HepG2 (cell line): Measurements from ENCODE around the gene TAB2. TPM values are rescaled to one million over a fixed set of nuclear protein-coding genes. Genes with fewer than 3 reads are reported as not detected.

Experiments
- ATAC-seq: fragments of 200-7000 bp; cut with Tn5 transposase; 3 replicates; pipeline ENCODE4 v1.9.1; 2020; ENCODE audit warnings: mild to moderate bottlenecking, moderate library complexity
- BruUV-seq: library from RNA; stranded (reverse); fragments of 400-500 nt; replicated peaks from 2 replicates; lab custom pipeline; 2021; lab: Mats Ljungman, UMichigan
- CTCF ChIA-PET: fragments of 300-600 bp; formaldehyde crosslinking; extraction: SDS; loops from one replicate; lab custom pipeline; 2021; ENCODE audit warnings: low total read pairs, inconsistent platforms, low intra/inter-chr PET ratio; lab: Yijun Ruan, JAX
- POLR2A ChIA-PET: fragments of 350-600 bp; sonication (Branson Sonifier 250); formaldehyde crosslinking; loops from one replicate; lab custom pipeline; 2020; ENCODE audit warnings: antibody characterized with exemption, inconsistent platforms; lab: Yijun Ruan, JAX
- DNase-seq: peaks from one replicate; pipeline ENCODE4 v3.0.0-alpha.2; 2015; ENCODE audit warnings: low spot score
- FAIRE-seq: peaks from 3 replicates; lab custom pipeline; 2011; peaks lifted over from hg19 to GRCh38; lab: Jason Lieb, UNC
- H2AFZ ChIP-seq: one replicate; pipeline ENCODE4 v1.6.1; 2011; ENCODE audit warnings: low read length, inconsistent platforms
- H3K27ac ChIP-seq: fragments of 300-600 bp; 3 replicates; pipeline ENCODE4 v1.8.0; 2011; ENCODE audit warnings: mixed run types, mild to moderate bottlenecking, mixed read lengths, low read length, inconsistent platforms; ENCODE audit not compliant: insufficient read depth; ENCODE audit errors: extremely low read length
- H3K27me3 ChIP-seq, 2 experiments: fragments of 200-600 bp in 1 of 2; 2 replicates in 1 of 2; 3 replicates in 1 of 2; pipeline versions ENCODE4 v1.6.0 to v1.8.0; 2011; ENCODE audit warnings: low read length in 2 of 2, mild to moderate bottlenecking in 2 of 2, moderate library complexity in 2 of 2, inconsistent platforms in 1 of 2; ENCODE audit not compliant: insufficient read depth in 2 of 2, control insufficient read depth in 1 of 2
- H3K36me3 ChIP-seq, 2 experiments: fragments of 200-600 bp in 1 of 2; replicated peaks in 1 of 2; 2 replicates in 1 of 2; 3 replicates in 1 of 2; pipeline versions ENCODE4 v1.5.1 to v1.8.0; 2011; ENCODE audit warnings: low read length in 2 of 2, inconsistent platforms in 1 of 2; ENCODE audit not compliant: insufficient read depth in 2 of 2, control insufficient read depth in 1 of 2
- H3K4me1 ChIP-seq: 2 replicates; pipeline ENCODE4 v1.5.1; 2012; ENCODE audit warnings: low read length, inconsistent platforms; ENCODE audit not compliant: insufficient read depth
- H3K4me2 ChIP-seq: 2 replicates; pipeline ENCODE4 v1.6.0; 2011; ENCODE audit warnings: low read depth, low read length, inconsistent platforms
- H3K4me3 ChIP-seq, 3 experiments: fragments of 200-600 bp in 1 of 3; sonication (generic), shearing (Covaris generic) in 1 of 3; replicated peaks in 1 of 3; 2 replicates each; pipeline ENCODE4 v1.5.1; 2011 to 2016; ENCODE audit warnings: low read length in 3 of 3, inconsistent platforms in 2 of 3, low read depth in 2 of 3, mild to moderate bottlenecking in 2 of 3, control low read depth in 1 of 3, mixed read lengths in 1 of 3; ENCODE audit not compliant: insufficient read depth in 1 of 3
- H3K79me2 ChIP-seq: one replicate; pipeline ENCODE4 v1.6.1; 2011; ENCODE audit warnings: low read length, inconsistent platforms; ENCODE audit not compliant: insufficient read depth
- H3K9ac ChIP-seq: 2 replicates; pipeline ENCODE4 v1.6.0; 2011; ENCODE audit warnings: mild to moderate bottlenecking, low read depth, low read length, inconsistent platforms; ENCODE audit not compliant: insufficient read depth
- H3K9me3 ChIP-seq: 2 replicates; pipeline ENCODE4 v1.5.1; 2012; ENCODE audit warnings: mild to moderate bottlenecking, low read length
- H4K20me1 ChIP-seq: 2 replicates; pipeline ENCODE4 v1.6.0; 2011; ENCODE audit warnings: inconsistent platforms, mild to moderate bottlenecking, low read length, moderate library complexity; ENCODE audit not compliant: insufficient read depth
- BCL3 ChIP-seq: sonication (generic); formaldehyde crosslinking; IDR thresholded peaks from 2 replicates; pipeline ENCODE4 v1.5.1; 2020; ENCODE audit warnings: mild to moderate bottlenecking, missing genetic modification reagents, moderate library complexity
- DNMT1 ChIP-seq: sonication (generic); formaldehyde crosslinking; IDR thresholded peaks from 2 replicates; pipeline ENCODE4 v1.5.1; 2020; ENCODE audit warnings: mild to moderate bottlenecking, missing genetic modification reagents
- GTF3A ChIP-seq: sonication (generic); formaldehyde crosslinking; conservative IDR thresholded peaks from 2 replicates; pipeline ENCODE4 v1.4.0; 2020; ENCODE audit warnings: mild to moderate bottlenecking, missing genetic modification reagents
- IKZF4 ChIP-seq: sonication (generic); formaldehyde crosslinking; IDR thresholded peaks from 2 replicates; pipeline ENCODE4 v1.5.1; 2020; ENCODE audit warnings: borderline replicate concordance, mild to moderate bottlenecking, low read depth, missing genetic modification reagents; ENCODE audit errors: not compliant biosample characterization
- JUND ChIP-seq: sonication (generic); formaldehyde crosslinking; IDR thresholded peaks from 2 replicates; pipeline ENCODE4 v1.8.0; 2022; ENCODE audit warnings: mild to moderate bottlenecking, missing genetic modification reagents
- NFYB ChIP-seq: sonication (generic); formaldehyde crosslinking; IDR thresholded peaks from 2 replicates; pipeline ENCODE4 v1.4.0; 2020; ENCODE audit warnings: missing genetic modification reagents
- PLRG1 ChIP-seq: fragments of 450-650 bp; conservative IDR thresholded peaks from 2 replicates; pipeline ENCODE4 v1.6.1; 2016
- RELA ChIP-seq: sonication (generic); formaldehyde crosslinking; IDR thresholded peaks from 2 replicates; pipeline ENCODE4 v1.4.0; 2020; ENCODE audit warnings: missing genetic modification reagents
- RFXANK ChIP-seq: IDR thresholded peaks from 2 replicates; pipeline ENCODE4 v1.6.1; 2016
- RFXAP ChIP-seq: sonication (generic); formaldehyde crosslinking; IDR thresholded peaks from 2 replicates; pipeline ENCODE4 v1.4.0; 2020; ENCODE audit warnings: missing genetic modification reagents, borderline replicate concordance
- SIN3A ChIP-seq: IDR thresholded peaks from 2 replicates; pipeline ENCODE4 v1.6.1; 2011; ENCODE audit warnings: low read depth, mild to moderate bottlenecking, control low read depth, low read length, borderline replicate concordance
- SNAI1 ChIP-seq: sonication (generic); formaldehyde crosslinking; IDR thresholded peaks from 2 replicates; pipeline ENCODE4 v1.5.0; 2020; ENCODE audit warnings: mild to moderate bottlenecking, missing genetic modification reagents, borderline replicate concordance
- TAF1 ChIP-seq: sonication (generic); formaldehyde crosslinking; IDR thresholded peaks from 2 replicates; pipeline ENCODE4 v1.4.0; 2020; ENCODE audit warnings: missing genetic modification reagents
- TP53 ChIP-seq: sonication (generic); formaldehyde crosslinking; conservative IDR thresholded peaks from 2 replicates; pipeline ENCODE4 v1.4.0; 2020; ENCODE audit warnings: missing genetic modification reagents
- ZNF335 ChIP-seq: sonication (generic); formaldehyde crosslinking; IDR thresholded peaks from 2 replicates; pipeline ENCODE4 v1.4.0; 2020; ENCODE audit warnings: missing genetic modification reagents
- ZNF451 ChIP-seq: sonication (generic); formaldehyde crosslinking; IDR thresholded peaks from 2 replicates; pipeline ENCODE4 v1.5.0; 2020; ENCODE audit warnings: mild to moderate bottlenecking, missing genetic modification reagents
- ZNF891 ChIP-seq: sonication (generic); formaldehyde crosslinking; IDR thresholded peaks from 2 replicates; pipeline ENCODE4 v1.5.0; 2020; ENCODE audit warnings: mild to moderate bottlenecking, missing genetic modification reagents
- WGBS: methylation state at CpG from one replicate; pipeline ENCODE4 v1.1.6; 2017; ENCODE audit warnings: low lambda C conversion rate; 5-methylcytosine and 5-hydroxymethylcytosine counted together
- in situ Hi-C: cut with HindIII; loops from 2 replicates; pipeline ENCODE4 v1.10.0; 2017; ENCODE audit warnings: low pct_unique_long_range_greater_than_20kb; ENCODE audit not compliant: extremely low pct_ligation_motif_present
- intact Hi-C: fragments of 100-400 bp; cut with micrococcal nuclease; formaldehyde crosslinking; loops from one replicate; pipeline ENCODE4 v1.10.0; 2022; ENCODE audit not compliant: unreplicated experiment
- polyA plus RNA-seq, 8 experiments: library from polyadenylated mRNA; depleted of rRNA in 3 of 8; stranded (reverse) in 7 of 8; unstranded in 1 of 8; fragments of >200 nt; fragmentation: Illumina TruSeq in 4 of 8; extraction: Trizol in 4 of 8; gene quantifications; 2 replicates each; pipeline versions ENCODE4 v1.2.1 to v1.2.3, GENCODE V29; 2011 to 2016; ENCODE audit warnings: low read depth in 4 of 8, missing spikeins in 1 of 8, mixed read lengths in 1 of 8; ENCODE audit not compliant: insufficient read depth in 1 of 8
- total RNA-seq, 5 experiments: library from RNA; depleted of rRNA; stranded (reverse); fragments of >200 nt; fragmentation: Illumina TruSeq; extraction: Trizol; gene quantifications; 2 replicates each; pipeline ENCODE4 v1.2.3, GENCODE V29; 2016; ENCODE audit warnings: low read depth in 1 of 5
- TF ChIP-seq, protein P1 (sequence below): sonication (generic); formaldehyde crosslinking; IDR thresholded peaks from 2 replicates; pipeline ENCODE4 v1.8.1; 2023; ENCODE audit warnings: mild to moderate bottlenecking, missing genetic modification reagents

The TAB2 gene
- total and polyA plus RNA-seq, 2 of the 13 experiments (the other 11 are each of a cell fraction or from before 2014, with no cell fraction given), result 23.7 to 50.2 TPM

- no peaks in the 10 kb centered on the region for H3K27me3 ChIP-seq
- intact Hi-C loops (no loop called here), in situ Hi-C loops (no loop called here)
- peaks cover 46% of the 10 kb centered on the region for H3K4me1 ChIP-seq
- POLR2A ChIA-PET, result no interaction called here
- no peaks in the 10 kb centered on the region for H3K9me3 ChIP-seq
- CTCF ChIA-PET, result no interaction called here
- H3K9ac ChIP-seq, result no peak overlapping the region
- DNase-seq, result no peak
- no peak overlapping the region for H3K4me3 ChIP-seq
- no peak overlapping the region for H2AFZ ChIP-seq
- peaks cover 96% of the 10 kb centered on the region for H3K79me2 ChIP-seq
- no peaks in the 10 kb centered on the region for H3K36me3 ChIP-seq
- BruUV-seq, result no TSS peak
- peaks cover 23% of the 10 kb centered on the region; the same call in 1 of the 2 replicates for H4K20me1 ChIP-seq
- TF ChIP-seq IKZF4 (no peak), RFXAP (CRISPR knock-in tag) (no peak), TP53 (peak; percentile 85), TAF1 (no peak), RELA (CRISPR knock-in tag) (no peak)
- TF ChIP-seq, all 625 proteins: peak for 1
- Histone ChIP-seq H3K27ac (peak overlapping the region; percentile 7), H3K4me2 (no peak overlapping the region)
- no peak for ATAC-seq
- no peak for FAIRE-seq
Measured at GRCh38 chr6:149336609-149336928, 19.1 kb downstream of the TAB2 start.

- H4K20me1 ChIP-seq, result peaks cover 17% of the 10 kb centered on the region; the same call in 1 of the 2 replicates
- no peak overlapping the region for H3K4me2 ChIP-seq
- H3K9ac ChIP-seq, result no peak overlapping the region
- H3K27me3 ChIP-seq, result no peaks in the 10 kb centered on the region
- no peak for DNase-seq
- no peak for ATAC-seq
- in situ Hi-C loops, result no loop called here
- H2AFZ ChIP-seq, result no peak overlapping the region
- no TSS peak for BruUV-seq
- WGBS, result 95% methylated on average over 1 of the region's 1 CpG
- intact Hi-C loops, result no loop called here
- H3K36me3 ChIP-seq, result no peaks in the 10 kb centered on the region
- ChIA-PET POLR2A (interaction anchor here (1.8 kb wide), 1 partner anchor 20 kb away, joined by 4 read pairs; the partner anchor contains the start of gene TAB2), CTCF (no interaction called here)
- TF ChIP-seq NFYB (CRISPR knock-in tag) (no peak), RFXANK (no peak), GTF3A (CRISPR knock-in tag) (no peak), SIN3A (no peak), BCL3 (no peak), JUND (CRISPR knock-in tag) (no peak), DNMT1 (CRISPR knock-in tag) (no peak), ZNF891 (no peak), ZNF451 (CRISPR knock-in tag) (no peak), PLRG1 (no peak), SNAI1 (CRISPR knock-in tag) (no peak), ZNF335 (CRISPR knock-in tag) (no peak)
- TF ChIP-seq, protein P1, sequence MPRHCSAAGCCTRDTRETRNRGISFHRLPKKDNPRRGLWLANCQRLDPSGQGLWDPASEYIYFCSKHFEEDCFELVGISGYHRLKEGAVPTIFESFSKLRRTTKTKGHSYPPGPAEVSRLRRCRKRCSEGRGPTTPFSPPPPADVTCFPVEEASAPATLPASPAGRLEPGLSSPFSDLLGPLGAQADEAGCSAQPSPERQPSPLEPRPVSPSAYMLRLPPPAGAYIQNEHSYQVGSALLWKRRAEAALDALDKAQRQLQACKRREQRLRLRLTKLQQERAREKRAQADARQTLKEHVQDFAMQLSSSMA (CRISPR knock-in tag), result no peak
- no peak overlapping the region for H3K27ac ChIP-seq
- no peak overlapping the region for H3K4me3 ChIP-seq
- peaks cover 96% of the 10 kb centered on the region for H3K79me2 ChIP-seq
- H3K4me1 ChIP-seq, result peaks cover 43% of the 10 kb centered on the region
- no peak for FAIRE-seq
- no peaks in the 10 kb centered on the region for H3K9me3 ChIP-seq
Measured at GRCh38 chr6:149337320-149337719, 19.8 kb downstream of the TAB2 start.
